ENCODE measurements around the gene ADAM29. TPM values are rescaled to one million over a fixed set of nuclear protein-coding genes. Genes with fewer than 3 reads are reported as not detected.

ADAM29 gene
- total and polyA plus RNA-seq, 2 of the 8 experiments (the other 6 are each of a cell fraction or from before 2014, with no cell fraction given): 0.03 TPM; not detected in 1

- WGBS, 2 experiments (ENCODE audit: extremely low coverage in 1 of 2, insufficient coverage in 1 of 2, insufficient read length in 1 of 2, insufficient replicate concordance in 2 of 2, low coverage in 1 of 2, low lambda C conversion rate in 2 of 2, missing lambda C conversion rate in 1 of 2): 93% methylated on average over 5 of the region's 5 CpGs; no CpG with 5 or more reads in 1 of the 2 experiments
- FAIRE-seq: no peak
Observed at GRCh38 chr4:174930895-174931294, 12.7 kb downstream of the ADAM29 start.

More at GRCh38 chr4:174930895-174931294, 12.7 kb downstream of the ADAM29 start:
- H3K14ac ChIP-seq (ENCODE audit: insufficient read length): no peak overlapping the region
- no peak overlapping the region for H3K4me2 ChIP-seq (ENCODE audit: insufficient read depth in 1 of 2, low read depth in 2 of 2, low read length in 2 of 2)
- H2AK5ac ChIP-seq (ENCODE audit: low read depth, low read length): no peak overlapping the region
- DNase-seq (ENCODE audit: low read depth in 1 of 2, low spot score in 2 of 2): no peak
- H4K5ac ChIP-seq (ENCODE audit: insufficient read length, low read depth, low read length): no peak overlapping the region
- H2AFZ ChIP-seq (ENCODE audit: low read length): 0 out of 2 replicates have a peak overlapping the region, but pooled peaks have one; percentile 13
- H3K9ac ChIP-seq (replicated peaks in 1 of 4; ENCODE audit: extremely low read depth in 1 of 4, low read depth in 3 of 4, low read length in 3 of 4): no peak overlapping the region
- H2BK120ac ChIP-seq (replicated peaks; ENCODE audit: low read depth, low read length): no peak overlapping the region
- no peak overlapping the region for H3K4ac ChIP-seq (replicated peaks; ENCODE audit: insufficient read length, low read depth, low read length)
- no peaks in the 10 kb centered on the region for H3K79me2 ChIP-seq (ENCODE audit: control insufficient read depth in 1 of 2, insufficient read depth in 2 of 2, low read length in 2 of 2)
- H3K23ac ChIP-seq (ENCODE audit: insufficient read length): no peak overlapping the region
- no peaks in the 10 kb centered on the region for H3K23me2 ChIP-seq (ENCODE audit: low read depth, low read length)
- H2BK20ac ChIP-seq (ENCODE audit: low read length): no peak overlapping the region
- H3K27ac ChIP-seq (ENCODE audit: low read depth, low read length): no peak overlapping the region
- H3K79me1 ChIP-seq (ENCODE audit: low read depth, low read length): no peaks in the 10 kb centered on the region
- H3K4me1 ChIP-seq (replicated peaks in 1 of 4; ENCODE audit: control insufficient read depth in 3 of 4, insufficient read depth in 4 of 4, low read length in 3 of 4): no peaks in the 10 kb centered on the region
- no peaks in the 10 kb centered on the region for H3K36me3 ChIP-seq (ENCODE audit: control insufficient read depth in 2 of 4, insufficient read depth in 4 of 4, low read length in 3 of 4)
- H2BK12ac ChIP-seq (ENCODE audit: low read depth, low read length): no peak overlapping the region
- no peaks in the 10 kb centered on the region for H4K20me1 ChIP-seq (replicated peaks in 1 of 2; ENCODE audit: control insufficient read depth in 1 of 2, insufficient read depth in 2 of 2, low read length in 2 of 2)
- no peak overlapping the region for H3K18ac ChIP-seq (ENCODE audit: extremely low read depth, low read length)
- no peak overlapping the region for H4K91ac ChIP-seq (replicated peaks; ENCODE audit: insufficient read length, low read length)
- no peak for TF ChIP-seq TAF1 (IDR thresholded peaks at IDR 0.05; ENCODE audit: low read depth, low read length)
- no peak for TF ChIP-seq EGR1 (IDR thresholded peaks at IDR 0.05; ENCODE audit: borderline replicate concordance, low read depth, low read length)
- no peak for TF ChIP-seq SP1 (IDR thresholded peaks at IDR 0.05; ENCODE audit: low read depth, low read length)
- TF ChIP-seq ZNF274 (IDR thresholded peaks at IDR 0.05; ENCODE audit: borderline replicate concordance, extremely low read depth, low read length): no peak
- TF ChIP-seq KDM4A (IDR thresholded peaks at IDR 0.05; ENCODE audit: low read depth, low read length, severe bottlenecking): no peak
- no peak for TF ChIP-seq SIRT6 (IDR thresholded peaks at IDR 0.05; ENCODE audit: low read length)
- TF ChIP-seq BCL11A (IDR thresholded peaks at IDR 0.05; ENCODE audit: low read depth in 2 of 2, low read length in 2 of 2): no peak
- H2BK5ac ChIP-seq (ENCODE audit: low read depth, low read length): no peak overlapping the region
- ChIA-PET CTCF (ENCODE audit: partially characterized antibody) (no interaction called here), POLR2A (ENCODE audit: partially characterized antibody) (no interaction called here)
- no peak overlapping the region for H4K8ac ChIP-seq (ENCODE audit: extremely low read depth, insufficient read depth, low read length)
- H3K4me3 ChIP-seq (ENCODE audit: extremely low read depth in 1 of 4, insufficient read depth in 2 of 4, low read depth in 3 of 4, low read length in 4 of 4): no peak overlapping the region
- no peaks in the 10 kb centered on the region for H3K9me3 ChIP-seq (ENCODE audit: insufficient read depth in 2 of 2, low read depth in 1 of 2, low read length in 1 of 2)
- H2BK15ac ChIP-seq (ENCODE audit: low read length): no peak overlapping the region
- H3K56ac ChIP-seq (replicated peaks; ENCODE audit: insufficient read length, low read depth, low read length): no peak overlapping the region
- H3K27me3 ChIP-seq (replicated peaks in 1 of 4; ENCODE audit: control insufficient read depth in 3 of 4, extremely low read depth in 1 of 4, insufficient read depth in 3 of 4, low read length in 3 of 4): no peaks in the 10 kb centered on the region

All from H1 (cell line).